Heart left ventricle (tissue), 16 donors: Measurements from ENCODE around the gene IL1B. TPM values are rescaled to one million over a fixed set of nuclear protein-coding genes. Genes with fewer than 3 reads are reported as not detected.

Experiments
- ATAC-seq, 4 donors: fragments of 200-7000 bp; cut with Tn5 transposase; one replicate each; pipeline ENCODE4 v1.9.1; 2020 to 2022; ENCODE audit warnings: moderate library complexity in 4 of 4, mild to moderate bottlenecking in 3 of 4, moderate number of reproducible peaks in 1 of 4
- DNase-seq, 5 donors: peaks; one replicate each; pipeline ENCODE4 v3.0.0-alpha.2; 2020
- H3K27ac ChIP-seq, 12 donors: fragments of 200-600 bp; sonication (generic) in 4 of 12; one replicate each; pipeline versions ENCODE4 v1.5.0 to v1.8.0; 2016 to 2022; ENCODE audit warnings: mild to moderate bottlenecking in 2 of 12
- H3K27me3 ChIP-seq, 9 donors: fragments of 200-600 bp; sonication (generic) in 2 of 9; one replicate each; pipeline versions ENCODE4 v1.5.1 to v1.8.0; 2016 to 2022; ENCODE audit warnings: mild to moderate bottlenecking in 3 of 9
- H3K36me3 ChIP-seq, 9 donors: fragments of 200-600 bp; sonication (generic) in 2 of 9; one replicate each; pipeline versions ENCODE4 v1.5.0 to v1.8.0; 2018 to 2022; ENCODE audit warnings: mild to moderate bottlenecking in 2 of 9
- H3K4me1 ChIP-seq, 12 donors: fragments of 200-600 bp; sonication (generic) in 4 of 12; one replicate each; pipeline versions ENCODE4 v1.5.0 to v1.8.0; 2016 to 2022; ENCODE audit warnings: mild to moderate bottlenecking in 3 of 12
- H3K4me3 ChIP-seq, 12 donors: fragments of 200-600 bp; sonication (generic) in 4 of 12; one replicate each; pipeline versions ENCODE4 v1.5.0 to v1.8.0; 2017 to 2022; ENCODE audit warnings: mild to moderate bottlenecking in 9 of 12, moderate library complexity in 4 of 12
- H3K9me3 ChIP-seq, 12 donors: fragments of 200-600 bp; sonication (generic) in 4 of 12; one replicate each; pipeline versions ENCODE4 v1.5.0 to v1.8.0; 2016 to 2022; ENCODE audit warnings: mild to moderate bottlenecking in 1 of 12
- CTCF ChIP-seq, 12 donors: fragments of 200-600 bp; sonication (generic) in 4 of 12; IDR thresholded peaks; one replicate each; pipeline versions ENCODE4 v1.5.0 to v1.8.0; 2018 to 2022; ENCODE audit warnings: antibody characterized with exemption in 12 of 12, mild to moderate bottlenecking in 5 of 12
- POLR2A ChIP-seq, 2 donors: fragments of 450-650 bp; IDR thresholded peaks; one replicate each; pipeline ENCODE4 v1.6.1; 2017; ENCODE audit warnings: antibody characterized with exemption in 2 of 2, mild to moderate bottlenecking in 2 of 2, moderate library complexity in 2 of 2
- WGBS, 4 donors: extraction: QIAGEN DNeasy Blood & Tissue Kit in 2 of 4; methylation state at CpG; one replicate each; pipeline versions ENCODE4 v1.1.5 to v1.1.7; 2013 to 2018; 5-methylcytosine and 5-hydroxymethylcytosine counted together
- intact Hi-C, 10 donors: fragments of 100-400 bp; cut with DNase I; formaldehyde crosslinking; loops; one replicate each; pipeline versions ENCODE4 v1.11.1 to v1.14.2; 2022
- polyA plus RNA-seq, 2 donors: library from polyadenylated mRNA; stranded (reverse); fragments of 200-250 nt; gene quantifications; one replicate each; pipeline ENCODE4 v1.2.3, GENCODE V29; 2013
- total RNA-seq, 9 donors: library from RNA; depleted of rRNA in 2 of 9; stranded (reverse); fragments of >200 nt in 2 of 9; fragmentation: NEBNext Ultra II Directional in 3 of 9; extraction: Animal tissue kit (Norgen Biotek cat#: 25700) in 3 of 9; gene quantifications; one replicate each; pipeline versions ENCODE4 v1.1.0 to v1.2.4, GENCODE V29; 2016 to 2023
- donor health status: ischemic (EF 13 %, LVEDD 7.1; RV severe dilation, severe dysfunction).
- donor health status: healthy with polysubstance abuse.
- donor health status: DM: no; HTN: yes; CAD: no.
- donor health status: DM: no; HTN: no; CAD: no.
- donor health status: ischemic (EF 25% LVEDD 6.9; RV normal size, moderate dysfunction).
- donor health status: ischemic (EF 25% LVEDD 5.7; RV mildly dilated, moderate dysfunction).
- donor health status: healthy.
- donor health status: DM: yes; HTN: yes; CAD: no.
- donor health status: ischemic (EF 35%, LVEDD 5.7; RV mildly dilated, moderate dysfunction).
- donor health status: nonischemic (EF 11% LVEDD 7.7; RV severe dilation, severe dysfunction).
- donor health status: DM: yes; HTN: yes; CAD: no.
- donor health status: PGD.
- donor health status: ischemic (EF 29% LVEDD 5.4; RV normal size, mild dysfunction).
- donor health status: nonischemic (EF 23%, LVEDD 6.1; RV moderate dilation, normal function).

IL1B gene
- total and polyA plus RNA-seq, 11 donors, result 0.27 to 12.3 (median 1.1) TPM; not detected in 4

- no peak for TF ChIP-seq POLR2A (IDR thresholded peaks at IDR 0.05)
- TF ChIP-seq CTCF (IDR thresholded peaks at IDR 0.05), result no peak
- WGBS, 4 donors, result 84 to 94% (median 90%) methylated on average over 2 of the region's 2 CpGs
- H3K36me3 ChIP-seq, result no peaks in the 10 kb centered on the region
- no peak overlapping the region for H3K27ac ChIP-seq
- peaks cover 0 to 34% (median 0%) of the 10 kb centered on the region in 12 donors for H3K4me1 ChIP-seq
- intact Hi-C loops, result no loop called here
- ATAC-seq, result no peak
- H3K27me3 ChIP-seq, result peaks cover 0 to 21% (median 0%) of the 10 kb centered on the region in 9 donors
- H3K9me3 ChIP-seq, result no peaks in the 10 kb centered on the region
- DNase-seq, result no peak
- H3K4me3 ChIP-seq, result no peak overlapping the region
Observed at GRCh38 chr2:112843836-112844235, 7.3 kb upstream of the IL1B start.

- Histone ChIP-seq H3K27ac (no peak overlapping the region), H3K4me1 (peaks cover 0 to 39% (median 0%) of the 10 kb centered on the region in 12 donors), H3K4me3 (no peak overlapping the region), H3K9me3 (no peaks in the 10 kb centered on the region), H3K27me3 (peaks cover 0 to 22% (median 0%) of the 10 kb centered on the region in 9 donors), H3K36me3 (no peaks in the 10 kb centered on the region)
- TF ChIP-seq POLR2A (IDR thresholded peaks at IDR 0.05), result no peak
- TF ChIP-seq CTCF (IDR thresholded peaks at IDR 0.05), result no peak
- DNase-seq (no peak), ATAC-seq (no peak)
- 92 to 97% (median 96%) methylated on average over 2 of the region's 2 CpGs for WGBS, 4 donors
- intact Hi-C loops, result no loop called here
Observed at GRCh38 chr2:112843288-112843687, 6.7 kb upstream of the IL1B start.

- H3K27ac ChIP-seq, result peak overlapping the region in 3 of 12 donors; percentile 7 to 76 (median 67)
- H3K4me1 ChIP-seq, result peaks cover 0 to 46% (median 0%) of the 10 kb centered on the region in 12 donors
- intact Hi-C loops, result no loop called here
- 78 to 86% (median 80%) methylated on average over 5 of the region's 5 CpGs for WGBS, 4 donors
- H3K36me3 ChIP-seq, result no peaks in the 10 kb centered on the region
- TF ChIP-seq POLR2A (IDR thresholded peaks at IDR 0.05) (no peak), CTCF (IDR thresholded peaks at IDR 0.05) (no peak)
- H3K27me3 ChIP-seq, result peaks cover 0 to 25% (median 0%) of the 10 kb centered on the region in 9 donors
- DNase-seq, result no peak
- peak in 1 of 4 donors; percentile 52 for ATAC-seq
- H3K9me3 ChIP-seq, result no peaks in the 10 kb centered on the region
- H3K4me3 ChIP-seq, result no peak overlapping the region
Observed at GRCh38 chr2:112841295-112842044, 4.9 kb upstream of the IL1B start.

- H3K27ac ChIP-seq, result no peak overlapping the region
- H3K9me3 ChIP-seq, result no peaks in the 10 kb centered on the region
- peaks cover 0 to 29% (median 3%) of the 10 kb centered on the region in 9 donors for H3K27me3 ChIP-seq
- 93 to 100% (median 98%) methylated on average over 1 of the region's 1 CpG for WGBS, 4 donors
- H3K4me1 ChIP-seq, result peaks cover 0 to 56% (median 0%) of the 10 kb centered on the region in 12 donors
- no peaks in the 10 kb centered on the region for H3K36me3 ChIP-seq
- no peak overlapping the region for H3K4me3 ChIP-seq
- no peak for TF ChIP-seq CTCF (IDR thresholded peaks at IDR 0.05)
- no peak for TF ChIP-seq POLR2A (IDR thresholded peaks at IDR 0.05)
- intact Hi-C loops, result no loop called here
- ATAC-seq (no peak), DNase-seq (no peak)
Observed at GRCh38 chr2:112840068-112840445, 3.5 kb upstream of the IL1B start.
